Measurements from ENCODE around the gene NAT14.

Gene NAT14

DNA sequence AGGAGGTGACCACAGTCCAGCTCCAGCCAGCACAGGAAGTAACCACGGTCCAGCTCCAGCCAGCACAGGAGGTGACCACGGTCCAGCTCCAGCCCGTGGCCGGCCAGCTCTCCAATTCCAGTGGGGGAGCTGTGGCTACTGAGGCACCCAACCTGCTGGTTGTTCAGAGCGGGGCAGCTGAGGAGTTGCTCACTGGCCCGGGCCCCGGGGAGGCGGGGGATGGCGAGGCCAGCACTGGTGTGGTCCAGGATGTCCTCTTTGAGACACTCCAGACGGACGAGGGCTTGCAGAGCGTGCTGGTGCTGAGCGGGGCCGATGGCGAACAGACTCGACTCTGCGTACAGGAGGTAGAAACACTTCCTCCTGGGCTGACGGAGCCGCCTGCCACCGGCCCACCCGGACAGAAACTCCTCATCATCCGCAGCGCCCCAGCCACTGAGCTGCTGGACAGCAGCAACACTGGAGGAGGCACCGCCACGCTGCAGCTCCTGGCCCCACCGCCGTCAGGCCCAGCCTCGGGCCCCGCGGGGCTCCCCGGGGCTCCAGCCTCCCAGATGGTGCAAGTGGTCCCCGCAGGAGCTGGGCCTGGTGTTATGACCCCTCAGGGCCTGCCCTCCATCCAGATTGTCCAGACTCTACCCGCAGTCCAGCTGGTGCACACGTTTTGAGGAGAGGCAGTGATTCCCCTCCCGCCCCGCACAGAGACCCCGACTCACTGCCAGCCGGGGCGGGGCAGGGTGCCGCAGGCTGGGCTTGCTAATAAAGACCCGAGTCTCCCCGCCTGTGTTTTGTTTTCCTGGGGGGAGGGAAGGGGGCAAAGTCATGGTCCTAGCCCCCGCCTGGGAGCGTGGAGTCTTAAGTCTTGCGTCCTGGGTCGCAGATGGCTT is 1.0 kb upstream of the NAT14 start:
- CTCF ChIA-PET, result no interaction called here
- TF ChIP-seq ELF4 (IDR thresholded peaks at IDR 0.05), result no peak
- TF ChIP-seq HDGF (IDR thresholded peaks at IDR 0.05; ENCODE audit: borderline replicate concordance), result no peak
- TF ChIP-seq FOXM1 (IDR thresholded peaks at IDR 0.05; ENCODE audit: borderline replicate concordance), result no peak
- no peak for TF ChIP-seq L3MBTL2 (conservative IDR thresholded peaks at IDR 0.05)
- TF ChIP-seq, protein P1, sequence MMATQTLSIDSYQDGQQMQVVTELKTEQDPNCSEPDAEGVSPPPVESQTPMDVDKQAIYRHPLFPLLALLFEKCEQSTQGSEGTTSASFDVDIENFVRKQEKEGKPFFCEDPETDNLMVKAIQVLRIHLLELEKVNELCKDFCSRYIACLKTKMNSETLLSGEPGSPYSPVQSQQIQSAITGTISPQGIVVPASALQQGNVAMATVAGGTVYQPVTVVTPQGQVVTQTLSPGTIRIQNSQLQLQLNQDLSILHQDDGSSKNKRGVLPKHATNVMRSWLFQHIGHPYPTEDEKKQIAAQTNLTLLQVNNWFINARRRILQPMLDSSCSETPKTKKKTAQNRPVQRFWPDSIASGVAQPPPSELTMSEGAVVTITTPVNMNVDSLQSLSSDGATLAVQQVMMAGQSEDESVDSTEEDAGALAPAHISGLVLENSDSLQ (IDR thresholded peaks at IDR 0.05), result no peak
- no peak for TF ChIP-seq ARNT (IDR thresholded peaks at IDR 0.05)
- no peak for TF ChIP-seq LEF1 (IDR thresholded peaks at IDR 0.05; ENCODE audit: borderline replicate concordance)
- TF ChIP-seq ZNF384 (IDR thresholded peaks at IDR 0.05), result no peak
- no peak for TF ChIP-seq SP1 (IDR thresholded peaks at IDR 0.05)
- no peak for TF ChIP-seq BHLHE40 (IDR thresholded peaks at IDR 0.05; ENCODE audit: borderline replicate concordance)
- no peak for TF ChIP-seq NFRKB (IDR thresholded peaks at IDR 0.05)
- POLR2A ChIA-PET, result interaction anchor here (0.8 to 2.0 kb wide), 3 partner anchors 8 to 28 kb away, joined by 3 to 21 read pairs (median 3); partner anchors contain the start of gene ZNF628
- no peak for DNase-seq (ENCODE audit: extremely low spot score)

DNA sequence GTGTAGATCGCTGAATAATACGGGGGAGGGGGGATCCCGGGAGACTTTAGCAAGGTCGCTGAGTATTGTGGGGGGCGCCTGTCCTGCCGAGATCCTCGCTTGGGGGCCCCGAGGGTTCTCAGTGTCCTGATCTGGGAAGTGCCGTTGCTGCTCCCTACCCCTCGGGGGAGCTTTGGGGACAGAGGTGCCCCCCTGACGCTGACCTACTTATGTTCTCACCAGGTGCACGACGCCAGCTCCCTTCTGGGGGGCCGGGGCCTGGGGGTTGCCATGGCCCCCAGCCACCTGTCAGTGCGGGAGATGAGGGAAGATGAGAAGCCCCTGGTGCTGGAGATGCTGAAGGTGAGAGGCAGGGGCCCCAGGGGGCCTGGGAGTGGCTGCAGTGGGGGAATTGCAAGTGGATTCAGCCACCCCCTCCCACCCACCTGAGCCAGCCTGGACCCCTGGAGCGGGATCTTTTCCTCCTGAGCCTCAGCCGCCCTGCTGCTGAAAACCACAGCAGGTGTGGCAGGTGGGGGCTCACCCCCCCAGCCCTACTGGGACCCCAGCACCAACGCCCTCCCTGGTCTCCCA is 537 bp downstream of the NAT14 start:
- POLR2A ChIA-PET, result interaction anchor here (0.9 to 2.0 kb wide), 5 partner anchors 9 to 18 kb away, joined by 3 to 21 read pairs (median 4); partner anchors contain the start of gene ZNF628

DNA sequence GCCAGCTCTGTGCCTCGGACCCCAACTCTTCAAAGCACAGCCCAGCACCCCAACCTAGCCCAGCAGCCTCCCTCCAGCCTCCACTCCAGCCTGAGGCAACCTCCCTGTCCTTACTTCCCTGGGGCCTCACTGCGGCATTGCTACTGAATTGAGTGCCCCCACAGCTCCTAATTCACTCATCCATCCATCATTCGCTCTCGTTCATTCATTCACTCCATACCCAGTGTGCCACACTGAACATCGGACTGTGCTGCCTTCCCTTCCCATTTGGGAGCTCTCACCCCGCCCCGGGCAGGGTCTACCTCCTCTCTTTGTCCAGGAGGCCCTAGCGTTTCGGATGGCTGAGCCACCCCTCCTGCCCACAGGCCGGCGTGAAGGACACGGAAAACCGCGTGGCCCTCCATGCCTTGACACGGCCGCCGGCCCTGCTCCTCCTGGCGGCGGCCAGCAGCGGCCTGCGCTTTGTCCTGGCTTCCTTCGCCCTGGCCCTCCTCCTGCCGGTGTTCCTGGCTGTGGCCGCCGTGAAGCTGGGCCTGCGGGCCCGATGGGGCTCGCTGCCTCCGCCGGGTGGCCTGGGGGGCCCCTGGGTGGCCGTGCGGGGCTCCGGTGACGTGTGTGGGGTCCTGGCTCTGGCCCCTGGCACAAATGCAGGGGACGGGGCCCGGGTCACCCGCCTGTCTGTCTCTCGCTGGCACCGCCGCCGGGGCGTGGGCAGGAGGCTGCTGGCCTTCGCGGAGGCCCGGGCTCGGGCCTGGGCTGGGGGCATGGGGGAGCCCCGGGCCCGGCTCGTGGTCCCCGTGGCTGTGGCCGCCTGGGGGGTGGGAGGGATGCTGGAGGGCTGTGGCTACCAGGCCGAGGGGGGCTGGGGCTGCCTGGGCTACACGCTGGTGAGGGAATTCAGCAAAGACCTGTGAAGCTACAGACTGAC is 1.3 kb downstream of the NAT14 start:
- ChIA-PET POLR2A (interaction anchor here (0.9 to 2.0 kb wide), 6 partner anchors 10 to 22 kb away, joined by 3 to 21 read pairs (median 4); partner anchors contain the start of gene ZNF628), CTCF (interaction anchor here (0.6 to 1.2 kb wide), 2 partner anchors 17 to 18 kb away, joined by 3 to 4 read pairs; no protein-coding TSS in a partner anchor)
- no peak for DNase-seq (ENCODE audit: extremely low spot score)
- TF ChIP-seq BHLHE40 (IDR thresholded peaks at IDR 0.05; ENCODE audit: borderline replicate concordance) (no peak), L3MBTL2 (conservative IDR thresholded peaks at IDR 0.05) (no peak), NFRKB (IDR thresholded peaks at IDR 0.05) (no peak), CTBP1 (IDR thresholded peaks at IDR 0.05; ENCODE audit: borderline replicate concordance) (no peak), ELF4 (IDR thresholded peaks at IDR 0.05) (no peak), LEF1 (IDR thresholded peaks at IDR 0.05; ENCODE audit: borderline replicate concordance) (no peak), TARDBP (IDR thresholded peaks at IDR 0.05) (no peak), SP1 (IDR thresholded peaks at IDR 0.05) (no peak), ZNF384 (IDR thresholded peaks at IDR 0.05) (no peak), FOXK2 (IDR thresholded peaks at IDR 0.05) (no peak), FOXM1 (IDR thresholded peaks at IDR 0.05; ENCODE audit: borderline replicate concordance) (no peak), SUZ12 (IDR thresholded peaks at IDR 0.05) (no peak), FOXA1 (IDR thresholded peaks at IDR 0.05) (no peak), HDGF (IDR thresholded peaks at IDR 0.05; ENCODE audit: borderline replicate concordance) (no peak)
- TF ChIP-seq, protein P1 (IDR thresholded peaks at IDR 0.05), result no peak

More for the DNA sequence above, 537 bp downstream of the NAT14 start:
- TF ChIP-seq ZNF384 (IDR thresholded peaks at IDR 0.05), result no peak
- no peak for TF ChIP-seq ELF4 (IDR thresholded peaks at IDR 0.05)
- no peak for TF ChIP-seq SUZ12 (IDR thresholded peaks at IDR 0.05)
- TF ChIP-seq ARNT (IDR thresholded peaks at IDR 0.05), result no peak
- CTCF ChIA-PET, result interaction anchor here (0.8 kb wide), 1 partner anchor 18 kb away, joined by 4 read pairs; no protein-coding TSS in a partner anchor
- no peak for DNase-seq (ENCODE audit: extremely low spot score)

DNA sequence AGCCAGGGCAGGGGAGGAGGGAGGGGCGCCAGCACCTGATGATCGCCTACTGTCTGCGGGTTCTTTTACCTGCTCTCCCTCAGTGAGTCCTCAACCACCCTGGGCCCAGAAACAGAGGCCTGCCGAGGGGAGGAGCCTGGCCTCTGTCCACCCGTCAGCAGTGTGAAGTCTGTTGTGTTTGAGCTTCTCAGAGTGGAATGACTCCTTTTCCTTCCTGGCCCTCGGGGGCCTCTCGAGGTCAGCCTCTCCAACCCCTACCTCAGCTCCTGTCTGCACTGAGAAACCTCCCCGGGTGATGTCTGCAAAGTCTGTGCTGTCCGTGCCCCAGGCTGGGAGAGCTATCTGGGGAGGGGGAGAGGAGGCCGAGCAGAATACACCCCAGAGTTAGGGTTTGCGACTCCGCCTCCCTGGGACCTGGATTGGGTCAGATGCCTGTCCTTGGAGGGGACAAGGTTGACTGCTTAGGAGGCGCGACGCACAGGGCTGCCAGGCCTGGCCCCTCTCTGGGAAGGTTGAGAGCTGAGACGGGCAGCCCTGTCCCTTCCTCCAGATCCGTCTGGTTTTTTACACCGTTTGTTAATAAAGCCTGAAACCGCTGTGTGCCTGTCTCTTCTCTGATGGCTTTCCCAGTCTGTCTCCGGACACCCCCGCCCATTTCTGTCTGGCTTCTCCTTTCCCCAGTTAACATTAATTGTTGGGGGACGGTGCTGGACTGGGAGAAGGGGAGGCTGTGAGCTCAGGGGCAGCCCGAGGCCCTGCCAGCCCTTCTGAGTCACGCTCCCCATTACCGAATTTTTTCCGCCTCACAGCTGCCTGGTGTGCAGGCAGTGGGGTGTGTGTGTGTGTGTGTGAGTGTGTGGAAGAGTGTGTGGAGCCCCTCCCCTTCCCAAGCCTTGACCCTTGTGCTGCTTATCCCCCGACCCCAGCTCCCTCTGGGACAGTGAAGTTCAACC is 2.3 kb downstream of the NAT14 start:
- POLR2A ChIA-PET, result interaction anchor here (0.7 to 1.9 kb wide), 4 partner anchors 11 to 21 kb away, joined by 3 to 14 read pairs (median 4); partner anchors contain the start of gene ZNF628
- CTCF ChIA-PET, result interaction anchor here (0.6 to 1.2 kb wide), 2 partner anchors 17 to 19 kb away, joined by 3 to 4 read pairs; no protein-coding TSS in a partner anchor
- TF ChIP-seq LEF1 (IDR thresholded peaks at IDR 0.05; ENCODE audit: borderline replicate concordance) (no peak), NFRKB (IDR thresholded peaks at IDR 0.05) (no peak), ARNT (IDR thresholded peaks at IDR 0.05) (no peak), SP1 (IDR thresholded peaks at IDR 0.05) (no peak), L3MBTL2 (conservative IDR thresholded peaks at IDR 0.05) (no peak), FOXA1 (IDR thresholded peaks at IDR 0.05) (no peak), SUZ12 (IDR thresholded peaks at IDR 0.05) (no peak), HDGF (IDR thresholded peaks at IDR 0.05; ENCODE audit: borderline replicate concordance) (no peak)
- no peak for DNase-seq (ENCODE audit: extremely low spot score)

Measured in HEK293T (cell line).